Transverse colon (tissue), 3 donors: ENCODE data around the gene IL17RE.

ENCODE experiments used
- CTCF ChIP-seq, 5 experiments: fragments of 200-600 bp in 3 of 5; fragments of 450-650 bp in 2 of 5; sonication (generic) in 3 of 5; IDR thresholded peaks; 1 replicate in 2 of 5; 2 replicates in 3 of 5; pipeline ENCODE4 v1.5.1; 2016 to 2017; ENCODE audit warnings: antibody characterized with exemption in 5 of 5, inconsistent platforms in 3 of 5, mild to moderate bottlenecking in 2 of 5, moderate library complexity in 1 of 5
- POLR2A ChIP-seq: fragments of 450-650 bp; IDR thresholded peaks from one replicate; pipeline ENCODE4 v1.6.1; 2016; ENCODE audit warnings: antibody characterized with exemption, mild to moderate bottlenecking, moderate library complexity

- no peak for TF ChIP-seq CTCF (IDR thresholded peaks at IDR 0.05)
- no peak for TF ChIP-seq POLR2A
Measured at GRCh38 chr3:9876991-9877390, 25.7 kb upstream of the IL17RE start.
